K562 (cell line): ENCODE measurements around the gene SCN5A. TPM values are rescaled to one million over a fixed set of nuclear protein-coding genes. Genes with fewer than 3 reads are reported as not detected.

ENCODE experiments used
- ATAC-seq: fragments of 200-7000 bp; cut with Tn5 transposase; 3 replicates; pipeline ENCODE4 v1.9.1; 2020; ENCODE audit warnings: moderate library complexity
- BruUV-seq: library from RNA; stranded (reverse); fragments of 400-500 nt; replicated peaks from 2 replicates; lab custom pipeline; 2021; lab: Mats Ljungman, UMichigan
- CTCF ChIA-PET: fragments of 300-600 bp; formaldehyde crosslinking; extraction: SDS; loops from one replicate; lab custom pipeline; 2021; ENCODE audit warnings: low intra/inter-chr PET ratio; lab: Yijun Ruan, JAX
- POLR2A ChIA-PET: fragments of 300-600, 350-650 bp; sonication (Branson Sonifier 250); formaldehyde crosslinking; extraction: SDS; loops from one replicate; lab custom pipeline; 2021; ENCODE audit warnings: antibody characterized with exemption, inconsistent platforms; lab: Yijun Ruan, JAX
- DNase-seq, 4 experiments: peaks; one replicate each; pipeline versions ENCODE4 v3.0.0 to v3.0.0-alpha.2; 2011 to 2018; ENCODE audit warnings: low spot score in 3 of 4, mixed read lengths in 3 of 4; ENCODE audit errors: extremely low read depth in 1 of 4
- FAIRE-seq: peaks from 2 replicates; lab custom pipeline; 2011; peaks lifted over from hg19 to GRCh38; lab: Jason Lieb, UNC
- H2AFZ ChIP-seq: 2 replicates; pipeline ENCODE4 v1.6.0; 2011; ENCODE audit warnings: low read depth, low read length, control low read depth, inconsistent platforms
- H3K27ac ChIP-seq: fragments of 200-600 bp; 3 replicates; pipeline ENCODE4 v1.8.0; 2011; ENCODE audit warnings: low read depth, mild to moderate bottlenecking, control low read depth, inconsistent platforms, low read length, moderate library complexity, mixed read lengths; ENCODE audit errors: extremely low read depth
- H3K27me3 ChIP-seq, 2 experiments: fragments of 300-600 bp in 1 of 2; 2 replicates in 1 of 2; 3 replicates in 1 of 2; pipeline versions ENCODE4 v1.6.0 to v1.8.0; 2011; ENCODE audit warnings: inconsistent platforms in 2 of 2, low read length in 2 of 2, mild to moderate bottlenecking in 1 of 2, mixed read lengths in 1 of 2, moderate library complexity in 1 of 2; ENCODE audit not compliant: control insufficient read depth in 2 of 2, insufficient read depth in 2 of 2
- H3K36me3 ChIP-seq: fragments of 300-600 bp; 3 replicates; pipeline ENCODE4 v1.8.0; 2011; ENCODE audit warnings: mild to moderate bottlenecking, low read length, inconsistent platforms; ENCODE audit not compliant: control insufficient read depth, insufficient read depth
- H3K4me1 ChIP-seq, 2 experiments: fragments of 200-600 bp in 1 of 2; replicated peaks in 1 of 2; 2 replicates in 1 of 2; 3 replicates in 1 of 2; pipeline versions ENCODE4 v1.5.1 to v1.8.0; 2011; ENCODE audit warnings: inconsistent platforms in 2 of 2, low read length in 2 of 2, mild to moderate bottlenecking in 1 of 2, mixed read lengths in 1 of 2, moderate library complexity in 1 of 2; ENCODE audit not compliant: control insufficient read depth in 2 of 2, insufficient read depth in 2 of 2
- H3K4me2 ChIP-seq: 2 replicates; pipeline ENCODE4 v1.6.1; 2011; ENCODE audit warnings: low read length, control low read depth, inconsistent platforms, mixed read lengths; ENCODE audit not compliant: insufficient read depth
- H3K4me3 ChIP-seq: fragments of 200-600 bp; sonication (generic), shearing (Covaris generic); 2 replicates; pipeline ENCODE4 v1.5.1; 2016; ENCODE audit warnings: control low read depth, inconsistent platforms
- H3K79me2 ChIP-seq: fragments of 200-600 bp; 3 replicates; pipeline ENCODE4 v1.8.0; 2011; ENCODE audit warnings: low read length, inconsistent platforms; ENCODE audit not compliant: control insufficient read depth, insufficient read depth
- H3K9ac ChIP-seq, 2 experiments: 2 replicates each; pipeline versions ENCODE4 v1.6.0 to v1.6.1; 2011; ENCODE audit warnings: low read depth in 2 of 2, low read length in 2 of 2, control low read depth in 1 of 2, inconsistent platforms in 1 of 2, mild to moderate bottlenecking in 1 of 2, mixed read lengths in 1 of 2; ENCODE audit not compliant: insufficient read depth in 1 of 2
- H3K9me1 ChIP-seq: one replicate; pipeline ENCODE4 v1.6.0; 2011; ENCODE audit warnings: inconsistent platforms, mild to moderate bottlenecking, low read length, moderate library complexity; ENCODE audit not compliant: control insufficient read depth, insufficient read depth
- H3K9me3 ChIP-seq: replicated peaks from 2 replicates; pipeline ENCODE4 v1.5.1; 2011; ENCODE audit warnings: low read depth, low read length, inconsistent platforms; ENCODE audit not compliant: control insufficient read depth, insufficient read depth
- H4K20me1 ChIP-seq: replicated peaks from 2 replicates; pipeline ENCODE4 v1.6.1; 2011; ENCODE audit warnings: low read length, inconsistent platforms, mixed read lengths; ENCODE audit not compliant: control insufficient read depth, insufficient read depth
- GATAD2A ChIP-seq: fragments of 450-650 bp; IDR thresholded peaks from 2 replicates; pipeline ENCODE4 v1.6.1; 2017
- HBP1 ChIP-seq: fragments of 450-650 bp; formaldehyde crosslinking; IDR thresholded peaks from 2 replicates; pipeline ENCODE4 v1.4.0; 2022; ENCODE audit warnings: missing genetic modification characterization
- HDGF ChIP-seq: fragments of 450-650 bp; IDR thresholded peaks from 2 replicates; pipeline ENCODE4 v1.6.1; 2016
- JUND ChIP-seq, 2 experiments: IDR thresholded peaks; 2 replicates in 1 of 2; 3 replicates in 1 of 2; pipeline ENCODE4 v1.6.1; 2011; ENCODE audit warnings: borderline replicate concordance in 2 of 2, low read depth in 2 of 2, low read length in 2 of 2, improper control_type of control experiment in 1 of 2, missing biosample characterization in 1 of 2, missing genetic modification characterization in 1 of 2, missing genetic modification reagents in 1 of 2
- LARP7 ChIP-seq: fragments of 450-650 bp; IDR thresholded peaks from 2 replicates; pipeline ENCODE4 v1.6.1; 2016
- MEF2D ChIP-seq: conservative IDR thresholded peaks from 2 replicates; pipeline ENCODE4 v1.6.1; 2016; ENCODE audit warnings: low read depth, missing genetic modification characterization, missing compliant biosample characterization
- PHB2 ChIP-seq: fragments of 450-650 bp; IDR thresholded peaks from 2 replicates; pipeline ENCODE4 v1.6.1; 2017; ENCODE audit warnings: low read depth
- TCFL5 ChIP-seq: fragments of 250-450 bp; sonication (Bioruptor Pico); conservative IDR thresholded peaks from 2 replicates; pipeline ENCODE4 v1.6.1; 2021; ENCODE audit warnings: mild to moderate bottlenecking, moderate library complexity, matching md5 sums
- ZNF407 ChIP-seq: fragments of 450-650 bp; IDR thresholded peaks from 2 replicates; pipeline ENCODE4 v1.6.1; 2016; ENCODE audit warnings: low read depth
- WGBS: fragments of 100-300 bp; shearing (Covaris generic); methylation state at CpG from one replicate; pipeline ENCODE4 v1.1.6; 2016; ENCODE audit warnings: low coverage, mixed read lengths; ENCODE audit not compliant: insufficient coverage; ENCODE audit errors: missing lambda C conversion rate; 5-methylcytosine and 5-hydroxymethylcytosine counted together
- in situ Hi-C: fragments of 300-500 bp; cut with MboI; formaldehyde crosslinking; loops from 4 replicates; pipeline ENCODE4 v1.15.0; 2018; ENCODE audit warnings: inconsistent platforms, mixed read lengths
- intact Hi-C: fragments of 100-400 bp; cut with micrococcal nuclease; formaldehyde crosslinking; loops from 2 replicates; pipeline ENCODE4 v1.14.2; 2022
- polyA plus RNA-seq, 8 experiments: library from polyadenylated mRNA; depleted of rRNA in 4 of 8; stranded (reverse) in 5 of 8; unstranded in 3 of 8; fragments of >200 nt; fragmentation: Nextera tagmentation in 2 of 8; fragmentation: Illumina TruSeq in 1 of 8; extraction: Ambion mirVana in 2 of 8; extraction: Trizol in 1 of 8; gene quantifications; 2 replicates each; pipeline versions ENCODE4 v1.2.1 to v1.2.3, GENCODE V29; 2011 to 2014; ENCODE audit warnings: inconsistent platforms in 1 of 8, missing spikeins in 1 of 8
- total RNA-seq, 7 experiments: library from RNA; depleted of rRNA in 6 of 7; stranded (reverse); fragments of >200 nt in 6 of 7; fragmentation: Illumina TruSeq in 2 of 7; extraction: Trizol in 2 of 7; gene quantifications; 2 replicates each; pipeline versions ENCODE4 v1.2.1 to v1.2.3, GENCODE V29; 2011 to 2021; ENCODE audit warnings: low replicate concordance in 1 of 7

The SCN5A gene
- total and polyA plus RNA-seq, 9 of the 15 experiments (the other 6 are each of a cell fraction or from before 2014, with no cell fraction given), result 0.07 to 1.4 (median 0.21) TPM; not detected in 2

GRCh38 chr3:38650248-38650951, 913 bp upstream of the SCN5A start:
- H3K27me3 ChIP-seq, result peaks cover 14 to 42% of the 10 kb centered on the region in 2 experiments; a peak in 4 of 5 replicates
- POLR2A ChIA-PET, result interaction anchor here (0.6 to 0.7 kb wide), 2 partner anchors 123 to 196 kb away, joined by 3 to 5 read pairs; no protein-coding TSS in a partner anchor
- ATAC-seq (peak; percentile 3; the same call in 2 of the 3 replicates), FAIRE-seq (peak; percentile 65), DNase-seq (peak in 1 of 4 experiments; percentile 14)
- no peak overlapping the region; the same call in 1 of the 2 replicates for H3K4me3 ChIP-seq
- peak overlapping the region; percentile 58 to 92 for H3K9ac ChIP-seq
- H3K9me3 ChIP-seq, result no peaks in the 10 kb centered on the region
- H3K79me2 ChIP-seq, result no peaks in the 10 kb centered on the region
- no peaks in the 10 kb centered on the region for H3K9me1 ChIP-seq
- WGBS, result 80% methylated on average over 14 of the region's 14 CpGs
- H2AFZ ChIP-seq, result peak overlapping the region; percentile 98
- CTCF ChIA-PET, result interaction anchor here (2.1 kb wide), 1 partner anchor 129 kb away, joined by 26 read pairs; no protein-coding TSS in a partner anchor
- H3K27ac ChIP-seq, result no peak overlapping the region; the same call in 2 of the 3 replicates
- H3K4me1 ChIP-seq, result peaks cover 6 to 18% of the 10 kb centered on the region in 2 experiments
- H3K4me2 ChIP-seq, result peak overlapping the region; percentile 86
- BruUV-seq, result no TSS peak
- intact Hi-C loops, result loop anchor here (10.0 kb wide), 2 partner anchors 354 to 516 kb away; partner anchors contain the start of genes ACAA1 and MYD88
- in situ Hi-C loops, result loop anchor here (5.0 to 10.0 kb wide), 2 partner anchors 126 to 533 kb away; no protein-coding TSS in a partner anchor
- H3K36me3 ChIP-seq, result no peaks in the 10 kb centered on the region
- H4K20me1 ChIP-seq, result peaks cover 9% of the 10 kb centered on the region; the same call in 1 of the 2 replicates
- TF ChIP-seq PHB2 (peak; percentile 38; the same call in 1 of the 2 replicates), GATAD2A (peak; percentile 44; the same call in 1 of the 2 replicates), HDGF (peak; percentile 67; the same call in 1 of the 2 replicates), TCFL5 (CRISPR knock-in tag) (no peak), MEF2D (0 out of 2 replicates have a peak, but pooled peaks have one; percentile 29), HBP1 (CRISPR knock-in tag) (peak; percentile 82; the same call in 1 of the 2 replicates), JUND (IDR thresholded peaks at IDR 0.05; ENCODE audit: borderline replicate concordance, low read depth, low read length) (no peak), JUND (tag; IDR thresholded peaks at IDR 0.05; ENCODE audit: borderline replicate concordance, low read depth, low read length) (no peak), ZNF407 (0 out of 2 replicates have a peak, but pooled peaks have one; percentile 20), LARP7 (peak; percentile 75; the same call in 1 of the 2 replicates)
